Measurements from ENCODE around the gene TAMALIN. TPM values are rescaled to one million over a fixed set of nuclear protein-coding genes. Genes with fewer than 3 reads are reported as not detected.

The TAMALIN gene
- total and polyA plus RNA-seq, 4 experiments from 2014 or later = 1.2 to 31.7 (median 17.9) TPM

DNA sequence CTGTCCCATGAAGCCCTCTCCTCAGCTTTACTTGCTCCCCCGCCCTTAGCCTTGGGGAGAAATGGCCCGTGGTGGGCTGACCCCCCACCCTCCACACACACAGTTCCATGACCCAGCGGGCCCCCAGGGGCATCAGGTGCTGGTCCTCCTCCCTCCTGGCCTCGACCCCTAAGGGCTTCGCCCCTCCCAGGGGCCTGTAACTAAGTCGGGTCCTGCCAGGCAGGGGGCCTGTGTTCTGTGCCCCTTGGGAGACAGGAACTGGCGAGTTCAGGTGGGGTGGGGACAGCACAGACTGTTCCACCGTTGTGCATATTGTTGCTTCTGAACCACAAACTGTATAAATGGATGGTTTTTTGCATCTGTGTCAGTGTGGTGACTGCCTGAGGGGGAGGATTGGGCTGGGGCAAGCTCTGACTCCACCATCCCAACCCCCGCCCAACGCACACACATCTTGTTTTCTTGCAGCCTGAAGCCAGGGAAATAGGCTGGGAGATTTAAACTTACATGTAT, 8.8 kb downstream of the TAMALIN start:
- peak overlapping the region in 1 of 8 donors; percentile 52 for H3K4me3 Mint-ChIP-seq
- peaks cover 0 to 4% (median 0%) of the 10 kb centered on the region in 8 donors for H3K9me3 Mint-ChIP-seq
- no peak overlapping the region for H3K4me3 ChIP-seq (ENCODE audit: low read length in 2 of 2)
- H3K36me3 Mint-ChIP-seq = peaks cover 29 to 43% of the 10 kb centered on the region in 2 donors
- DNase-seq = peak in 3 of 5 donors; percentile 31 to 45 (median 32)
- peaks cover 2 to 20% (median 6%) of the 10 kb centered on the region in 4 donors for H3K4me1 Mint-ChIP-seq
- ChIA-PET POLR2A (ENCODE audit: partially characterized antibody) (no interaction called here), CTCF (ENCODE audit: partially characterized antibody) (interaction anchor here (4.1 to 20.6 kb wide), 2 partner anchors 11 to 18 kb away, joined by 19 to 1048 read pairs; partner anchors contain the start of gene TAMALIN)
- H3K27ac Mint-ChIP-seq = peak overlapping the region in 3 of 7 donors; percentile 19 to 77 (median 74)
- H3K27me3 ChIP-seq (ENCODE audit: insufficient read depth, low read length) = no peaks in the 10 kb centered on the region
- intact Hi-C loops (cut with micrococcal nuclease) = no loop called here
- H3K36me3 ChIP-seq (ENCODE audit: insufficient read depth, low read length) = peaks cover 20% of the 10 kb centered on the region
- peaks cover 2% of the 10 kb centered on the region for H3K4me1 ChIP-seq (ENCODE audit: insufficient read depth, low read length)
- H3K27me3 Mint-ChIP-seq = no peaks in the 10 kb centered on the region
- H3K27ac ChIP-seq (ENCODE audit: low read depth, low read length) = no peak overlapping the region
- no peaks in the 10 kb centered on the region for H3K9me3 ChIP-seq (ENCODE audit: control insufficient read depth in 1 of 2, low read length in 2 of 2)

DNA sequence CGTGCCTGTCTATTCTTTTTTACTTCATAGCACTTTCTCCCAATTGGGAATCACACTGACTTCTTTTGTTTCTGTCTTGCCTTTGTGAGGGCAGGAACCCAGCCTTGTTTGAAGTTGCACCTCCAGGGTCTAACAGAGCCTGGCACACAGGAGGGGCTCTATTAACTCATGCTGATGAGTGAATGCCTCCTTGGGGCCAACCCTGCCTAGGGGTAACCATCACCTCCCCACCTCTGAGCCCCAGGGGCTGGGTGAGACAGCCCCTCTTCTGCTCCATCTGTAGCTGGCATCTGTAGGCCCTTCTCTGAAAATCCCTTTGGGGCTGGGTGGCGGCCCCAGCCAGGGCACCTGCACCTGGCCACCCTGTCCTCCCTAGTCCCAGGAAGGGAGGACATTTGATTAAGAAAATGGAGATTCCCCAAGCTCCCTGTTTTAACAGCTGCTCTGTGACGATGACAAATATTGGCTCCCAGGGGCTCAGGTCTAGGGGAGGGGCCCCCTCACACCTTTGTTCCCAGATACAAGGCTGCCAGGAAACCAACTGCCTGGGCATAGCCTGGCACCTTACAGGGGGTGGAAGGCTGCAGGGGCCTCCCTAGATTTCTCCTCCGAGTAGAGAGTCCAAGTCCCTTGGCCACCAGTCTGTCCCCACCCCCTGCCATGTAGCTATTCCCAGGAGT, 11.8 kb downstream of the TAMALIN start:
- peak overlapping the region in 3 of 7 donors; percentile 18 to 83 (median 54) for H3K27ac Mint-ChIP-seq
- no peaks in the 10 kb centered on the region for H3K9me3 ChIP-seq (ENCODE audit: control insufficient read depth in 1 of 2, low read length in 2 of 2)
- POLR2A ChIA-PET (ENCODE audit: partially characterized antibody) = interaction anchor here (1.6 to 9.9 kb wide), 2 partner anchors 12 to 25 kb away, joined by 5 to 187 read pairs; partner anchors contain the start of gene TAMALIN
- H3K9me3 Mint-ChIP-seq = peaks cover 0 to 6% (median 0%) of the 10 kb centered on the region in 8 donors
- peaks cover 10 to 31% (median 16%) of the 10 kb centered on the region in 4 donors for H3K4me1 Mint-ChIP-seq
- no peak overlapping the region for H3K4me3 ChIP-seq (ENCODE audit: low read length in 2 of 2)
- no peak overlapping the region for H3K27ac ChIP-seq (ENCODE audit: low read depth, low read length)
- CTCF ChIA-PET (ENCODE audit: partially characterized antibody) = interaction anchor here (4.1 to 20.6 kb wide), 3 partner anchors 8 to 48 kb away, joined by 19 to 1048 read pairs (median 289); partner anchors contain the start of genes ATG101 and TAMALIN
- peaks cover 8 to 19% of the 10 kb centered on the region in 2 donors for H3K36me3 Mint-ChIP-seq
- DNase-seq = no peak
- H3K27me3 Mint-ChIP-seq = no peaks in the 10 kb centered on the region
- H3K4me3 Mint-ChIP-seq = peak overlapping the region in 1 of 8 donors; percentile 52
- H3K4me1 ChIP-seq (ENCODE audit: insufficient read depth, low read length) = peaks cover 15% of the 10 kb centered on the region
- H3K27me3 ChIP-seq (ENCODE audit: insufficient read depth, low read length) = no peaks in the 10 kb centered on the region
- intact Hi-C loops (cut with micrococcal nuclease) = no loop called here
- H3K36me3 ChIP-seq (ENCODE audit: insufficient read depth, low read length) = peaks cover 6% of the 10 kb centered on the region

DNA sequence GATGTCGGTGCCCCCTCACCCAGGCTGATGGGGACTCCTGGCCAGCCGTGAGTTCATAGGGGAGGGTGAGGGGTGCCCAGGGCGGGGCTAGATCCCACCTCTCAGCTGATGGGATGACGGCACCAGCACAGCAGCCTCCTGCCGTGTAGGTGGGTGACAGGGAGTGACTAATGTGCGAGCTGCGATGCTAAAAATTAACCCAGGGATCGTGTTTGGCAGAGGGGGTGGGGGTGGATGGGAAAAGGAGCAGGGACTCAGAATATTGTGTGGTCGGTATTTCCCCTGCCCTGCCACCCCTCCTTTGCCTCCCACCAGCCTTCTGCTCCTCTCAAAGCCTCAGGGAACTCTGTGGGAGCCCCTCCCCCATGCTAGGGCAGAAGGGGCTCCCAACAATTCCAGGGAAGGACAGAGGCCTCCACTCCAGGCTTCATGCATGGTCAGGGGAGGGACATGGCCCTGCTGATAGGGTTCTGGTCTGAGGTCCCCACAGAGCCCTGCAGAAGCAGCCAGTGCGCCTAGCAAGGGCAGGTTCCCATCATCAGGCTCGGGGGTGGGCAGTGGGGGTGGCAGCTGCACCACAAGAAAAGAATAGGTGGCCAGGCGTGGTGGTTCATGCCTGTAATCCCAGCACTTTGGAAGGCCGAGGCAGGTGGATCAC, 12.5 kb downstream of the TAMALIN start:
- Histone ChIP-seq H3K9me3 (ENCODE audit: control insufficient read depth in 1 of 2, low read length in 2 of 2) (no peaks in the 10 kb centered on the region), H3K4me1 (ENCODE audit: insufficient read depth, low read length) (peaks cover 22% of the 10 kb centered on the region), H3K27ac (ENCODE audit: low read depth, low read length) (no peak overlapping the region), H3K27me3 (ENCODE audit: insufficient read depth, low read length) (no peaks in the 10 kb centered on the region), H3K36me3 (ENCODE audit: insufficient read depth, low read length) (peaks cover 1% of the 10 kb centered on the region), H3K4me3 (ENCODE audit: low read length in 2 of 2) (no peak overlapping the region)
- peak overlapping the region in 1 of 8 donors; percentile 52 for H3K4me3 Mint-ChIP-seq
- POLR2A ChIA-PET (ENCODE audit: partially characterized antibody) = interaction anchor here (1.6 to 9.9 kb wide), 3 partner anchors 12 to 26 kb away, joined by 5 to 187 read pairs (median 11); partner anchors contain the start of gene TAMALIN
- H3K27ac Mint-ChIP-seq = peak overlapping the region in 4 of 7 donors; percentile 18 to 90 (median 48)
- intact Hi-C loops (cut with micrococcal nuclease) = no loop called here
- CTCF ChIA-PET (ENCODE audit: partially characterized antibody) = interaction anchor here (1.6 to 20.6 kb wide), 7 partner anchors 7 to 48 kb away, joined by 3 to 1048 read pairs (median 10); partner anchors contain the start of genes ATG101 and TAMALIN
- H3K4me1 Mint-ChIP-seq = peaks cover 13 to 33% (median 21%) of the 10 kb centered on the region in 4 donors
- no peak for DNase-seq
- peaks cover 0 to 6% (median 0%) of the 10 kb centered on the region in 8 donors for H3K9me3 Mint-ChIP-seq
- H3K36me3 Mint-ChIP-seq = peaks cover under 1 to 12% of the 10 kb centered on the region in 2 donors
- H3K27me3 Mint-ChIP-seq = no peaks in the 10 kb centered on the region

DNA sequence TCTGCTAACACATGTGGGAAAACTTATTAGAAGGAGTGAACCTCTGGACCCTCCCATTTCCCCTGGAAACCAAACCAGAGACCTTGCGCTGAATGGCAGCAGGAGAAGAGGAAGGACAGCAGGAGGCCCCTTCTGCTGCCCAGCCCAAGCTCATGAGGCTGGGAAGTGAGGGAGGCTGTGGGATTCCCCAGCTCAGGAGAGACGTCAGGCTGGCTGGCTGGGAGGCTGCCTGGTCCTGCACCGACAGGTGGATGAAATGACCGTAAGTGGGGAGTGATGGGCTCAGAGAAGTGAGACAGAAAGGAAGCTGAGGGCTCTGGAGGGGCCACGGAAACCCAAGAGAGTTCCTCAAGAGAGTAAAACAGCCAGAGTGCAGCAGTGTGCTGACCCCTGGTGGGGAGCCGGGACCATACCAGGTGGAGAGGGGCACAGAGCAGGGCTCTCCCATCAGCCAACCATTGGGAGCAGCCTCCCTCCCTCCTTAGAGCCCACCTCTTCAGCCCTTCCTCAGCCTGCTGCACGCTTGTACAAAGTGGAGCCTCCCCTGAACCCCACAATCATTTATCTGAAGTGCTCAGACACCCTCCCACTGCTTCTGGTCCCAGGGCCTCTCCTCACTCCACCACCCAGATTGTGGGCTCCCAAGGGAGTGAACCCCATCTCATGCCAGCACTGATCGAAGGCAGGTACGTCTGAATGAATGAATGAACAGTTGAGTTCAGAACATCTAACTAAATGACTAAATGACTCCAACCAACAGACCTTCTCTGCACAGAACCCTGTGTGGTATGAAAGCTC, 14.0 kb downstream of the TAMALIN start:
- Mint-ChIP-seq H3K4me3 (peak overlapping the region in 4 of 8 donors; percentile 10 to 65 (median 56)), H3K27ac (peak overlapping the region in 6 of 7 donors; percentile 35 to 90 (median 80)), H3K36me3 (peaks cover 0 to 13% of the 10 kb centered on the region in 2 donors), H3K27me3 (no peaks in the 10 kb centered on the region), H3K9me3 (peaks cover 0 to 6% (median 0%) of the 10 kb centered on the region in 8 donors), H3K4me1 (peaks cover 25 to 47% (median 34%) of the 10 kb centered on the region in 4 donors)
- H3K9me3 ChIP-seq (ENCODE audit: control insufficient read depth in 1 of 2, low read length in 2 of 2) = no peaks in the 10 kb centered on the region
- H3K27me3 ChIP-seq (ENCODE audit: insufficient read depth, low read length) = no peaks in the 10 kb centered on the region
- CTCF ChIA-PET (ENCODE audit: partially characterized antibody) = interaction anchor here (0.6 to 20.6 kb wide), 12 partner anchors 9 to 1541 kb away, joined by 3 to 1048 read pairs (median 8); partner anchors contain the start of genes ATG101 and TAMALIN
- no peak overlapping the region for H3K27ac ChIP-seq (ENCODE audit: low read depth, low read length)
- peaks cover 36% of the 10 kb centered on the region for H3K4me1 ChIP-seq (ENCODE audit: insufficient read depth, low read length)
- POLR2A ChIA-PET (ENCODE audit: partially characterized antibody) = interaction anchor here (1.8 to 9.9 kb wide), 2 partner anchors 14 to 28 kb away, joined by 11 to 187 read pairs; partner anchors contain the start of gene TAMALIN
- DNase-seq = peak; percentile 56 to 62 (median 60)
- H3K4me3 ChIP-seq (ENCODE audit: low read length in 2 of 2) = no peak overlapping the region
- intact Hi-C loops (cut with micrococcal nuclease) = no loop called here
- H3K36me3 ChIP-seq (ENCODE audit: insufficient read depth, low read length) = no peaks in the 10 kb centered on the region

DNA sequence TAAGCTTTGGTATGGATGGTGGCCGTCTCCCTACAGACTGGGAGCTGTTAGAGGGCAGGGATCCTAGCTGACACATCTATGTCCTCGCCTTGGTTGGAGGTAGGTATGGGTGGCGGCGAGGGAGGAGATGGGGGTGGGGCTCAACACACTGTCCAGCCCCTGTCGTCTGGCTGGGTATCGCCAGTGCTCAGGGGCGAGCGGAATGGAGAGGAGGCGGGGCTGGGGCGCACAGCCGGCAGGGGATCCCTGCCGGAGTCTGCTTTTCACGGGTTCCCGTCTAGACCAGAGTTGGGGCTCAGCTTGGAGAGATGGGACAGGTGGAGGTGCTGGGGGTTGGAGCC, 16.1 kb downstream of the TAMALIN start:
- no peaks in the 10 kb centered on the region for H3K36me3 ChIP-seq (ENCODE audit: insufficient read depth, low read length)
- Mint-ChIP-seq H3K27ac (peak overlapping the region; percentile 53 to 93 (median 86)), H3K4me3 (peak overlapping the region; percentile 75 to 88 (median 80)), H3K27me3 (no peaks in the 10 kb centered on the region), H3K4me1 (peaks cover 29 to 56% (median 39%) of the 10 kb centered on the region in 4 donors), H3K9me3 (peaks cover 0 to 3% (median 0%) of the 10 kb centered on the region in 8 donors), H3K36me3 (peaks cover 0 to 2% of the 10 kb centered on the region in 2 donors)
- H3K27me3 ChIP-seq (ENCODE audit: insufficient read depth, low read length) = no peaks in the 10 kb centered on the region
- intact Hi-C loops (cut with micrococcal nuclease) = loop anchor here (1.0 kb wide), 3 partner anchors 10 to 30 kb away; partner anchors contain the start of gene TAMALIN
- CTCF ChIA-PET (ENCODE audit: partially characterized antibody) = interaction anchor here (1.2 to 20.6 kb wide), 11 partner anchors 9 to 132 kb away, joined by 3 to 1048 read pairs (median 7); partner anchors contain the start of genes ATG101, NR4A1 and TAMALIN
- DNase-seq = peak in 1 of 5 donors; percentile 29
- peaks cover 42% of the 10 kb centered on the region for H3K4me1 ChIP-seq (ENCODE audit: insufficient read depth, low read length)
- no peaks in the 10 kb centered on the region for H3K9me3 ChIP-seq (ENCODE audit: control insufficient read depth in 1 of 2, low read length in 2 of 2)
- H3K27ac ChIP-seq (ENCODE audit: low read depth, low read length) = peak overlapping the region; percentile 48
- POLR2A ChIA-PET (ENCODE audit: partially characterized antibody) = interaction anchor here (1.0 to 9.9 kb wide), 8 partner anchors 9 to 202 kb away, joined by 3 to 187 read pairs (median 18); partner anchors contain the start of genes ATG101, NR4A1 and TAMALIN
- peak overlapping the region; percentile 36 to 57 for H3K4me3 ChIP-seq (ENCODE audit: low read length in 2 of 2)
